ENCODE results near the gene SYT5. TPM values are rescaled to one million over a fixed set of nuclear protein-coding genes. Genes with fewer than 3 reads are reported as not detected.

The SYT5 gene
- total and polyA plus RNA-seq, 2 of the 8 experiments (the other 6 are each of a cell fraction or from before 2014, with no cell fraction given), result 0.35 to 0.67 TPM

- TF ChIP-seq, protein P1, sequence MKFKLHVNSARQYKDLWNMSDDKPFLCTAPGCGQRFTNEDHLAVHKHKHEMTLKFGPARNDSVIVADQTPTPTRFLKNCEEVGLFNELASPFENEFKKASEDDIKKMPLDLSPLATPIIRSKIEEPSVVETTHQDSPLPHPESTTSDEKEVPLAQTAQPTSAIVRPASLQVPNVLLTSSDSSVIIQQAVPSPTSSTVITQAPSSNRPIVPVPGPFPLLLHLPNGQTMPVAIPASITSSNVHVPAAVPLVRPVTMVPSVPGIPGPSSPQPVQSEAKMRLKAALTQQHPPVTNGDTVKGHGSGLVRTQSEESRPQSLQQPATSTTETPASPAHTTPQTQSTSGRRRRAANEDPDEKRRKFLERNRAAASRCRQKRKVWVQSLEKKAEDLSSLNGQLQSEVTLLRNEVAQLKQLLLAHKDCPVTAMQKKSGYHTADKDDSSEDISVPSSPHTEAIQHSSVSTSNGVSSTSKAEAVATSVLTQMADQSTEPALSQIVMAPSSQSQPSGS (IDR thresholded peaks at IDR 0.05; ENCODE audit: low read length), result no peak
- TF ChIP-seq, protein P2, sequence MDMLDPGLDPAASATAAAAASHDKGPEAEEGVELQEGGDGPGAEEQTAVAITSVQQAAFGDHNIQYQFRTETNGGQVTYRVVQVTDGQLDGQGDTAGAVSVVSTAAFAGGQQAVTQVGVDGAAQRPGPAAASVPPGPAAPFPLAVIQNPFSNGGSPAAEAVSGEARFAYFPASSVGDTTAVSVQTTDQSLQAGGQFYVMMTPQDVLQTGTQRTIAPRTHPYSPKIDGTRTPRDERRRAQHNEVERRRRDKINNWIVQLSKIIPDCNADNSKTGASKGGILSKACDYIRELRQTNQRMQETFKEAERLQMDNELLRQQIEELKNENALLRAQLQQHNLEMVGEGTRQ (IDR thresholded peaks at IDR 0.05; ENCODE audit: low read length), result no peak
- no peak for TF ChIP-seq TBP (IDR thresholded peaks at IDR 0.05; ENCODE audit: low read depth, low read length)
- TF ChIP-seq RAD21 (IDR thresholded peaks at IDR 0.05 in 1 of 2, conservative IDR thresholded peaks at IDR 0.05 in 1 of 2; ENCODE audit: low read depth in 2 of 2, low read length in 2 of 2), result no peak
- TF ChIP-seq POLR2AphosphoS5 (IDR thresholded peaks at IDR 0.05; ENCODE audit: low read depth, low read length), result no peak
- no peak for TF ChIP-seq CREB1 (IDR thresholded peaks at IDR 0.05)
Observed at GRCh38 chr19:55224038-55224665, 44.1 kb upstream of the SYT5 start (continued).

Data from H1 (cell line).